ENCODE data around the gene OR6T1. TPM values are rescaled to one million over a fixed set of nuclear protein-coding genes. Genes with fewer than 3 reads are reported as not detected.

Gene OR6T1, protein sequence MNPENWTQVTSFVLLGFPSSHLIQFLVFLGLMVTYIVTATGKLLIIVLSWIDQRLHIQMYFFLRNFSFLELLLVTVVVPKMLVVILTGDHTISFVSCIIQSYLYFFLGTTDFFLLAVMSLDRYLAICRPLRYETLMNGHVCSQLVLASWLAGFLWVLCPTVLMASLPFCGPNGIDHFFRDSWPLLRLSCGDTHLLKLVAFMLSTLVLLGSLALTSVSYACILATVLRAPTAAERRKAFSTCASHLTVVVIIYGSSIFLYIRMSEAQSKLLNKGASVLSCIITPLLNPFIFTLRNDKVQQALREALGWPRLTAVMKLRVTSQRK
- not detected for total RNA-seq
- polyA plus RNA-seq (ENCODE audit: insufficient read depth, low read depth, low replicate concordance), result 0.71 TPM
- long read RNA-seq, donor 1, result 0 reads
- long read RNA-seq, donor 2, result 0 reads

DNA sequence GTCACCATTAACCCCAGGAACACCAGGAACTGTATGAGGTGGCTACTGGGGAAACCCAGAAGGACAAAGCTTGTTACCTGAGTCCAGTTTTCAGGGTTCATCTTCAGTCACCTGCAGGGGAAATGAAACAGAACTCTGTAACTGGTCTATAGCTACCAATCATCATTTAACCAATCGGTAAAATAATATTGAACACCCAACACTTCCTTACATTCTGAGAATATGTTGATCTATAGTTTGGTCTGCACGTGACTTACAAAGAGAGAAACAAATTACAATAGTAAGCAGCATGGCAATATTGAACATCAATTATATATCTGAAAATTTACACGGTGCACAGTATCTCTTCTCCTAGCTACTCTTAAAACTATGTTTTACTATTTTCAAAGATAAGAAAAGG, at the start of gene OR6T1:
TSS of gene OR6T1 (minus strand) at position 101 of the 400 bp plus-strand sequence. CDS start at position 101, 0 bp downstream.
- Histone ChIP-seq H3K9me3 (no peaks in the 10 kb centered on the region), H3K27me3 (no peaks in the 10 kb centered on the region), H3K4me1 (peaks cover 7% of the 10 kb centered on the region), H3K4me3 (no peak within 1 kb of the TSS), H3K36me3 (ENCODE audit: low read depth, missing control alignments) (no peaks in the 10 kb centered on the region), H3K27ac (peak within 1 kb of the TSS in 1 of 2 donors; percentile 48)
- intact Hi-C loops (cut with DNase I; ENCODE audit: low total_unique reads), result no loop called here
- DNase-seq, result no peak
- TF ChIP-seq POLR2A (IDR thresholded peaks at IDR 0.05), result no peak
- TF ChIP-seq, protein P1, sequence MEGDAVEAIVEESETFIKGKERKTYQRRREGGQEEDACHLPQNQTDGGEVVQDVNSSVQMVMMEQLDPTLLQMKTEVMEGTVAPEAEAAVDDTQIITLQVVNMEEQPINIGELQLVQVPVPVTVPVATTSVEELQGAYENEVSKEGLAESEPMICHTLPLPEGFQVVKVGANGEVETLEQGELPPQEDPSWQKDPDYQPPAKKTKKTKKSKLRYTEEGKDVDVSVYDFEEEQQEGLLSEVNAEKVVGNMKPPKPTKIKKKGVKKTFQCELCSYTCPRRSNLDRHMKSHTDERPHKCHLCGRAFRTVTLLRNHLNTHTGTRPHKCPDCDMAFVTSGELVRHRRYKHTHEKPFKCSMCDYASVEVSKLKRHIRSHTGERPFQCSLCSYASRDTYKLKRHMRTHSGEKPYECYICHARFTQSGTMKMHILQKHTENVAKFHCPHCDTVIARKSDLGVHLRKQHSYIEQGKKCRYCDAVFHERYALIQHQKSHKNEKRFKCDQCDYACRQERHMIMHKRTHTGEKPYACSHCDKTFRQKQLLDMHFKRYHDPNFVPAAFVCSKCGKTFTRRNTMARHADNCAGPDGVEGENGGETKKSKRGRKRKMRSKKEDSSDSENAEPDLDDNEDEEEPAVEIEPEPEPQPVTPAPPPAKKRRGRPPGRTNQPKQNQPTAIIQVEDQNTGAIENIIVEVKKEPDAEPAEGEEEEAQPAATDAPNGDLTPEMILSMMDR (IDR thresholded peaks at IDR 0.05), result no peak
- WGBS, 2 donors, result 78 to 83% methylated on average over 3 of the region's 3 CpGs

DNA sequence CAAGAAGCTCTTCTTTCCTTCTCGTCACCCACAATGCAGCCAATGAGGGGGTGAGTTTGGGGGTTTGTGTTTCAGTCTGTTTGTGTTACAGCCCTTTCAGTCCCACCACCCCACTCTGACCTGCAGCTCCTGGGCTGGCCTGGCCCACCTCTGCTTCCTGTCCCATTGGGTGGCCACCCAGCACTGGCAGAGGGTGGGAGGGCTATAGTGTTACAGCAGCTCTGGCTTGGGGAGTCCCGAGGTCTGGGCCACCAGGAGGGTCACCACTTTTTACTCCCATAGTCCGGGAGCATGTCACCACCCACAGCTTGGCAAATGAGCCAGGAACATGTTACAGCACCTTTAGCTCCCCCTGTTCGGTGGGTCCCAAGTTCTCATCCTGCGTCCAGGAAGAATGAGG, 35.7 kb upstream of the OR6T1 start:
- no peaks in the 10 kb centered on the region for H3K9me3 ChIP-seq
- H3K4me1 ChIP-seq, result no peaks in the 10 kb centered on the region
- TF ChIP-seq POLR2A (IDR thresholded peaks at IDR 0.05), result no peak
- TF ChIP-seq, protein P1 (IDR thresholded peaks at IDR 0.05), result no peak
- H3K27me3 ChIP-seq, result no peaks in the 10 kb centered on the region
- intact Hi-C loops (cut with DNase I; ENCODE audit: low total_unique reads), result no loop called here
- no peak overlapping the region for H3K27ac ChIP-seq
- 91 to 92% methylated on average over 5 of the region's 5 CpGs for WGBS, 2 donors
- H3K4me3 ChIP-seq, result no peak overlapping the region
- no peak for DNase-seq
- no peaks in the 10 kb centered on the region for H3K36me3 ChIP-seq (ENCODE audit: low read depth, missing control alignments)

DNA sequence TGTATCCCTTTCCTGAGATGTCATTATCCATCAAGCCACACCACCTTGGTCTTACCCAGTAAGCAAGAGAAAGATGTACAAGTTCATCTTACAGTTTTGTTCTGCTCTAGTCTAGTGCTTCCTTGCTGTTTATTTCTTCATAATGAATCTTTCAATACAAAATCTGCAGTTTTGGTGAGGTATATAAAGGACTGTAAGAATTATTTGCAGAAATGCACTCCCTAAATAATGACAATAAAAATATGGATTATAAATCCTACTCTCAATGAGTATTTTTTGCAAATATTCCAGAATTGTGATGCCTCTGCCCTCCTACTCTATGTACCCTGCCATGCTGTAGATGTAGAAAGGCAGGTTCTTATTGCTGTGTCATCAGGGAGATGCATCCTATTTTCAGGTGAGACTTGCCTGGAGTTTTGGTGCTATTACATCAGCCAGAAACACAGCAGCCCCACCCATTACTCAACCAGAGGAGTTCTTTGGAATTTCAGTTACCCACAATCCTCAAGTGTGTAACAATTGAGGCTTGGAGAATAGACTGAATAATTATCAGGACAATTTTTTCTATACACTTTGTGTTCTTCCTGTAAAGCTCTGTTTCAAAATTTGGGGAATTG, 34.2 kb upstream of the OR6T1 start, which contains the start of gene OR10S1:
TSS of gene OR10S1 (minus strand) at position 51 of the 617 bp plus-strand sequence. CDS start 117 bp downstream, outside the sequence.
- intact Hi-C loops (cut with DNase I; ENCODE audit: low total_unique reads), result no loop called here
- DNase-seq, result no peak
- no peak within 1 kb of the TSS for H3K27ac ChIP-seq
- H3K9me3 ChIP-seq, result no peaks in the 10 kb centered on the region
- TF ChIP-seq, protein P1 (IDR thresholded peaks at IDR 0.05), result no peak
- no peaks in the 10 kb centered on the region for H3K4me1 ChIP-seq
- no peaks in the 10 kb centered on the region for H3K27me3 ChIP-seq
- no peaks in the 10 kb centered on the region for H3K36me3 ChIP-seq (ENCODE audit: low read depth, missing control alignments)
- H3K4me3 ChIP-seq, result no peak within 1 kb of the TSS

DNA sequence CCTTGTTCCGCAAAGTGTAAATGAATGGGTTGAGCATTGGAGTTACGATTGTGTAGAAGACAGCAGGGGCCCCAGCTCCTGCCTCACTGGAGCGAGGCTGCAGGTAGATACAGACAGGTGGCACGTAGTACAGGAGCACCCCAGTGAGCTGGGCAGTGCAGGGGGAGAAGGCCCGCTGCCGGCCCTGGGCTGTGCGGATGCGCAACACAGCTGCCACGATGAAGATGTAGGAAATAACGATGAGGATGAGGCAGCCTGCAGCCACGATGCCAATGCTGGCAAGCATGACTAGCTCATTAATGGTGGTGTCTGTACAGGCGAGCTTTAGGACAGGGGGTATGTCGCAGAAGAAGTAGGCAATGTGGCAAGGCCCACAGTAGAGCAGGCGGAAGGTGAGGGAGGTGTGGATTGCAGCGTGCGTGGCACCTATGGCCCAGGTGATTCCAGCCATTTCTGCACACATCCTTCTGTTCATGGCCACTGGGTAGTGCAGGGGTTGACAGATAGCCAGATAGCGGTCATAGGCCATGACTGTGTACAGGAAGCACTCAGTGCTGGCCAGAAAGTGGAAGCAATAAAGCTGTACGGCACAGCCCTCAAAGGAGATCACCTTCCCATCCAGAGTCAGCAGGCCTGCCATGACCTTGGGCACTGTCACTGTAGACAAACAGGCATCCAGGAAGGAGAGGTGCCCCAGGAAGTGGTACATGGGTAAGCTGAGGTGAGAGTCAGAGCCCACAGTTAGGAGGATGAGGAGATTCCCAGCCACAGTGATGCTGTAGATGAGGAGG, 33.3 kb upstream of the OR6T1 start:
- no peaks in the 10 kb centered on the region for H3K27me3 ChIP-seq
- H3K4me1 ChIP-seq, result no peaks in the 10 kb centered on the region
- intact Hi-C loops (cut with DNase I; ENCODE audit: low total_unique reads), result no loop called here
- TF ChIP-seq POLR2A (IDR thresholded peaks at IDR 0.05), result no peak
- TF ChIP-seq, protein P1 (IDR thresholded peaks at IDR 0.05), result no peak
- WGBS, 2 donors, result 75 to 84% methylated on average over 16 to 18 of the region's 18 CpGs
- no peaks in the 10 kb centered on the region for H3K36me3 ChIP-seq (ENCODE audit: low read depth, missing control alignments)
- no peak overlapping the region for H3K4me3 ChIP-seq
- H3K9me3 ChIP-seq, result no peaks in the 10 kb centered on the region
- H3K27ac ChIP-seq, result no peak overlapping the region
- DNase-seq, result no peak
